Islet precursor cell (in vitro differentiated cells): ENCODE measurements around the gene SGCB.
"Not testable (repeated sequence)": the region's sequence is repeated elsewhere in the genome, so short reads cannot be mapped to it uniquely, and the experiment has no call there.

Experiments
- DNase-seq: peaks from one replicate; pipeline ENCODE4 v3.0.0-alpha.2; 2018

The SGCB gene, protein sequence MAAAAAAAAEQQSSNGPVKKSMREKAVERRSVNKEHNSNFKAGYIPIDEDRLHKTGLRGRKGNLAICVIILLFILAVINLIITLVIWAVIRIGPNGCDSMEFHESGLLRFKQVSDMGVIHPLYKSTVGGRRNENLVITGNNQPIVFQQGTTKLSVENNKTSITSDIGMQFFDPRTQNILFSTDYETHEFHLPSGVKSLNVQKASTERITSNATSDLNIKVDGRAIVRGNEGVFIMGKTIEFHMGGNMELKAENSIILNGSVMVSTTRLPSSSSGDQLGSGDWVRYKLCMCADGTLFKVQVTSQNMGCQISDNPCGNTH

GRCh38 chr4:52038103-52038912 is at the start of gene SGCB:
Gene SGCB (minus strand): TSS chr4:52038299. CDS start chr4:52038259, 40 bp downstream.
- peak; percentile 81 for DNase-seq

- not testable (repeated sequence) for DNase-seq
These were observed 48.3 kb upstream of the SGCB start for GRCh38 chr4:52086425-52086824.

GRCh38 chr4:52081216-52081615 is 43.1 kb upstream of the SGCB start:
- DNase-seq = no peak

DNA sequence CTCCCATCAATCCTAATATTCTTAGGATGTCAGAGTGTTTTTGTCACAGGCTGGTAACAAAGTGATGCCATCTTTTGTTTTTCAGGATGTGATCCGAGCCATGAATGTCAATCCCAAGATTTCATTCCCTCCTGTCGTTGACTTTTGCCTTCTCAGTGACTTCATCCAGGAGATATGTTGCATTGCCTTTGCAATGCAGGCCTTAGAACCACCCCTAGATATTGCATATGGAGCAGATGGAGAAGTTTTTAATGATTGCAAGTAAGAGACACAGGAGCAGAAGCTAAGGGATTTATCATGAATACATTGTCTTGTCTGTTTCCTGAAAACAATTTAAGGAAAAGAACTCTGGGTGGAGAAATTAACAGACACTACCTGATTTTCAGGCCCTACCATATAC is 41.6 kb upstream of the SGCB start:
- DNase-seq = no peak

GRCh38 chr4:52076731-52077130 is 38.6 kb upstream of the SGCB start:
- DNase-seq = peak; percentile 82

DNA sequence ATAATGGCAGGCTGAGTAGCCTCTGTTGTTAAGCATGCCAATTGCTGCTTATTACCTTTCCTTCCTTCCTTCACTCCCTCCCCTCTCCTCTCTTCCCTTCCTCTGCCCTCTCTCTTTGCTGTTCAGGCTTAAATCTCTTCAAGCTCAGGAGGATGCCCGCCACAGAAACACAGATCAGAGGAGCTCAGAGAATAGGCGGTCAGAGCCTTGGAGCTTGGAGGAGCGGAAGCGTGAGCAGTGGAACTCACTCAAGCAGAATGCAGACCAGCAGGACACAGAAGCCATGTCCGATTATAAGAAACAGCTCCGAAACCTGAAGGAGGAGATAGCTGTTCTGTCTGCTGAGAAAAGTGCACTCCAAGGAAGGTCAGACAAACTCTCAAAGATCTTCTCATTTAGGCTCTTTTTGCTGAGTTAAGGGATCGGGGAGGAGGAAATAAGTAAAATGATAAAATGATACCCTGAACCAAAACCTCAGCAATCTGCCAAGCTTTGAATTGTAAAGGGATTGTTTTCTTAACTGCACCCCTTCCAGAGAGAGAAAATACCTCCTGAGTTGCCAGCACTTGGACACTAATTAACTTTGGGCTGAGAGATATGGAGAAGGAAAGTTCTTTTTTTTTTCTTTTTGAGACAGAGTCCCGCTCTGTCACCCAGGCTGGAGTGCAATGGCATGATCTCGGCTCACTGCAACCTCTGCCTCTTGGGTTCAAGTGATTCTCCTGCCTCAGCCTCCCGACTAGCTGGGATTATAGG is 33.9 kb upstream of the SGCB start:
- no peak for DNase-seq

DNA sequence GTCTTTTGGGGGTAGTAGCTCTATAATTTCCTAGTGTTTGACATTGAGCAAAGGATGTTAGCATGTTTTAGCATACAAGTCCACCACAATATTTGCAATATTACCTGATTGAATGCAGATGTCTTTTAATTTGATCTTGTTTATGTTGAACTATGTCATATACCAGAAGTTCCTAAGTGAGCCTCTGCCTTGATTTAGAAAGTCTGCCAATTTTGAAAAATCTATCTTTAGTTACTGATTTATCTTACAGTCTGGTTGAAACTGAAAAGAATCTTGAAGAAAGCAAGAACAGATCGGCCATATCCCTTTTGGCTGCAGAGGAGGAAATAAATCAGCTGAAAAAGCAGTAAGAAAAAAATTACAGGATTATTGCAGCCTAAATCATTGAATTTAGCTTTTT is 31.5 kb upstream of the SGCB start:
- DNase-seq = no peak

DNA sequence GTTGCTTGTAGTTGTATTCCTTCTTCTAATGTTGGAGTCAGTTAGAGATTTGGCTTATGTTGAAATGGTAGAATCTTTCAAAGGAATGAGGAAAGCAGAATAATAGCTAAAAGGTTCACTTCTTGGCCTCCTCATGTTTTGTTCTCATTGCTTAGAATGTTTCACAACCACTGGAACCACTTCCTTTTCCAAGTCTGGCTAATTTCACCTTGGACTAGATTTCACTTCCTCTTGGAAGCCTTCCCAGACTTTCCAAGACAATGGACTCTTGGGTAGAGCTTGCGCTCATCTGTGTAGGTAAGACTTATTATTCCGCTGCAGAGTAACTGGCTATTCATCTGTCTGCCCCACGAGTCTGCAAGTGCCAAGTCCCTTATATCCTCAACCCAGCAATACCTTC is 21.3 kb upstream of the SGCB start:
- DNase-seq = no peak

- no peak for DNase-seq
These were observed 20.2 kb upstream of the SGCB start for GRCh38 chr4:52058275-52058674.

DNA sequence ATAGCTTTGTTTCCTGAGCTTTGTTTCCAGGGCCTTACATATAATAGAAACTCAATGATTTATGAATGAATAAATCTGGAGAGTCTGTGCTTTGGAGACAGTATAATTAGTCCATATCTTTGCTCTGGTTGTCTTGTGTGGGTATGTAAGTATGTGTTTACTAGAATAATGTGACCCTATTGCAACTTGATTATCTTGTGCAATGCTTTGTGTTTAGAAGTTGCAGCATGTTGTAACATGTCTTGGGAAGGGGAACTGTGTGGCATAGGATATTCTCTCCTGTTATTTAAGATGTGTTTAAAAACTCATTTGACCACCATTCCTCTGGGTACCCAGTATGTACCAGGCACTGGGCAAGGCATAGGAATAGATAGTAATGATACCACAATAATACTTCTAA is 19.1 kb upstream of the SGCB start:
- no peak for DNase-seq

DNA sequence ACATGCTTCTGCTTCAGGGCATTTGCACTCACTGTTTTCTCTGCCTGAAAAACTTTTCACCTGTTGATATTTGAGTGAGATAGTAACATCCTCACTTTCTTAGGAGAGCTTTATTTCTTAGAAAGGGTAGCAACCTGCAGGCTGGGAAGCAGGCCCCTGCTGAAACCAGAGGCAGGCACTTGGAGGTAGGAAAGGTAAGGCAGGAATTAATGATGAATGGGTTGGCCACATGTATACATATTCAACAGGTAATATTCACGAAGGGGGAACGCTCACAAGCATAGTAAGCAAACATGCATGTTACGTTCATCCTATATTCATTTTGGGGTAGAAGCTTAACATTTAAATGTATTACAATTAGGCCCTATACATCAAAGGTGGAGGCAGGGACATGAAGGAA is 16.2 kb upstream of the SGCB start:
- DNase-seq = no peak

DNA sequence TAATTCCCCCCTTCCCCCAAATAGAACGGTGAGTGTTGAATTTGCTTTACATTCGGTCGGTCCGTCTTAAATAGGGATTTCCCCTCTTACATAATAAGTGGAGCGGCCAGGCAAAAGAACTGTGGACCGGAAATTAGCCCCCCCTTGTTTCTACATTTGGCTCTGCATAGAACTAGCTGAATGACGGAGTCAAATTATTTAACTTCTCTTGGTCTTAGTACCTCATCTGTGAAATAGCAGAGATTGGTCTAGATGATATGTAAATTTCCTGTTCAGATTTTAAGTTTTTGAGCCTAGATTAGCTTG is 14.3 kb upstream of the SGCB start:
- DNase-seq = no peak

- DNase-seq = peak; percentile 98
These were observed 13.7 kb upstream of the SGCB start for GRCh38 chr4:52051615-52052474.

DNA sequence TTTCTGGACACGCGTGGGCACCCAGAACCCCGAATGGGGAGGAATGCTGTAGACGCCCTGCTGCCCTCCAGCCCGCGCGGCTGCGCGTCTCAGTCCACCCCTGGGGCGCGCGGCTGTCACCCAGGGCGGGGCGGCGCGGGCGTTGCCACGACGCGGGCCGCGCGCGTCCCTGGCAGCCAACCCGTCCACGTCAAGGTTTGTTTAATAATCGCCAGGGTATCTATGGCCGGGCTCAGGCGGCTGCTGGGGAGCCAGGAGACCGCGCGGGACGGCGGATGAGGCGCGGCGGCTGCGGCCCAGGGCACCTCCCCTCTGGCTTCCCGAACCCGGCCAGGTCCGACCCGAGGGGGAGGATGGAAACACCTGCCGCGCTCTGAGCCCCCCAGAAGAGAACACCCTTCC is 13.1 kb upstream of the SGCB start, which contains the start of gene SPATA18:
SPATA18 (plus strand) TSS at position 92 of the 402 bp plus-strand sequence. CDS start 401 bp downstream, outside the sequence.
- peak; percentile 54 for DNase-seq

GRCh38 chr4:52049266-52049665 is 11.2 kb upstream of the SGCB start:
- DNase-seq = no peak

- no peak for DNase-seq
These were observed 6.9 kb upstream of the SGCB start for GRCh38 chr4:52045028-52045427.

GRCh38 chr4:52037689-52038102 is 403 bp downstream of the SGCB start:
- peak; percentile 66 for DNase-seq

DNA sequence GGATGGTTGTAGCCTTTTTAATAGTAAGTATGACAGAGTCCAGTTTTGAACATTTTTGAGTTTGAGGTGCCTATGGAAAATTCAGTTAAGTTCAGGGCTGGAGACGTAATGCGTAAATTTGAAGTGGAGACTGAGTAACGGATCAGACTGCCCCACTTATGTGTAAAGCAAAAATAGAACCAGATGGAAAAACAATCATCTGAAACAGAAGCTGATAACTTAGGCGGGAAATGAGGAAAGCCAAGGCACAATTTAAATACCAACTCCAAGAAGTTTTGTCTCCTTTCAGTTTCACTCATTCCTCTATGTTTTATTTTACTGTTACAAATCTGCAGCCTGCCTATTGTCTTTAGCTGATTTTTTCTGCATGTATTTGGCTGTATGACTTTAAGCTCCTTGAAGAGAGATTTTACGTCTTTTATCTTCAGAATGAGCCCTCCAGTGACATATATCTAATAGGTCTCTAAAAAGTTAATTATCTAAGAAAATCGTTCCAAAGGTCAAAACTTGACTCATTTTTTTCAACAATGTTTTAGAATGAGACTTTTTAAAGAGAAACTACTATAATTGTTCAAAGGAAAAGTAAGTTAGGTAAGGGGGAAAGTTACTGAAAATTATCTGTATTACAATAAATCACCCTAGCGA is 1.1 kb downstream of the SGCB start:
- no peak for DNase-seq

DNA sequence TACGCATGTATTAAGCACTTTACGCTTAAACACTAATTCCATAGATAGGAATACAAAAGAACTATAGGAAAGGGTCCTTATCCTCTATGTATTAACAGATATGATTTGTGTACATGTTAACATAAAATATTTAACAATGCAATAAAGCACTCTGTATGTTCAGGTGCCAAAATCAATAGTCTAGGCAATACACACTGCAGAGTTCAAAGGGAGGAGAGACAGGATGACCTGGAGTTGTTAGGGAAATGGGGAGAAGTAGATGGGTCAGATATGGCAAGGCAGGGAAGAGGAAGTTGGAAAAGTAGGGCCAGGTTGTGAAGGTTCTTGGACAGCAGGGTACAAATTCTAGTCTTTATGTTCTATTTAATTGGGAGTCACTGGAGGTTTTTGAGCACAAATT is 2.9 kb downstream of the SGCB start:
- DNase-seq = no peak

DNA sequence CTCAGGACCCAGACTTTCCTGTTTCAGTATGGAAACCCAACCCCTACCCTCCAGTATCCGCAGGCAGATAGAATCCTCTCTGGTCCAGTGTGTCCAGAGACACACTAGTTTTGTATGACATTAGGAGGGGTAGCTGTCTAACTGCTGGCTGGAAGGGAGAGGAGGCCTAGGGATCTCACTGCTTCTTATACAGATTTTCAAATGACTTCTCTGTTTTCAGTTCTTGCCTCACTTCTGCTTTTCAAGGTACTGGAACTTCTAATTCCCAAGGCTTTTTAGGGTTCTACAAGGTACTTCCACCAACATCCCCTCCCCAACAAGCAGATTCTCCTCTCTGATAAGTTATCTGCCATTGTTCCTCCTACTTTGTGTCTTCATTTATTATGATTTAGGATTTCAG is 6.1 kb downstream of the SGCB start:
- DNase-seq = no peak

DNA sequence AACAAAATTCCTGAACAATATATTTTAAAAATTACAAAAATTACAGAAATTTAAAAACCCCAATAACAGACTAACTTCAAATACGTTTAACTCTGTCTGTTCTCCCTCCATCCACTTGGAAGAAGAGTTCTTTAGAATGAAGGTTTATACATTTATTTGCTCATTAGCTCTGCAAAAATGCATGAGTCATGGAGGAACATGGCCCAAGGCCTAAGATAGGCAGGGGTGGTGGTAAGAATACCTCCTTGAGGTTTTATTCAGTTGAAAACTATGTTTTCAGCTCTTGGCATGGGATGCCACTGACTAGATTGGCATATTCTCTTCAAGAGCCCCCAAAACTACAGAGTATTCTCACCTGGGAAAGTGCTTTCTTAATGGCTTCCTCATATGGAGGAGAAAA is 9.1 kb downstream of the SGCB start:
- no peak for DNase-seq
